Vagina (tissue), 2 donors: Measurements from ENCODE around the gene LHFPL3.

Experiments used
- CTCF ChIP-seq, 3 experiments: fragments of 450-650 bp in 2 of 3; fragments of 200-600 bp in 1 of 3; sonication (generic) in 1 of 3; IDR thresholded peaks; one replicate each; pipeline ENCODE4 v1.5.1; 2017 to 2019; ENCODE audit warnings: antibody characterized with exemption in 3 of 3, mild to moderate bottlenecking in 2 of 3, moderate library complexity in 2 of 3
- POLR2A ChIP-seq, 2 donors: fragments of 450-650 bp; IDR thresholded peaks; one replicate each; pipeline ENCODE4 v1.6.1; 2017; ENCODE audit warnings: antibody characterized with exemption in 2 of 2, mild to moderate bottlenecking in 2 of 2, moderate library complexity in 2 of 2

GRCh38 chr7:104694710-104695109, 366.3 kb downstream of the LHFPL3 start:
- TF ChIP-seq CTCF (IDR thresholded peaks at IDR 0.05) (no peak), POLR2A (IDR thresholded peaks at IDR 0.05) (no peak)
